ENCODE results near the gene MLPH.

Gene MLPH

DNA sequence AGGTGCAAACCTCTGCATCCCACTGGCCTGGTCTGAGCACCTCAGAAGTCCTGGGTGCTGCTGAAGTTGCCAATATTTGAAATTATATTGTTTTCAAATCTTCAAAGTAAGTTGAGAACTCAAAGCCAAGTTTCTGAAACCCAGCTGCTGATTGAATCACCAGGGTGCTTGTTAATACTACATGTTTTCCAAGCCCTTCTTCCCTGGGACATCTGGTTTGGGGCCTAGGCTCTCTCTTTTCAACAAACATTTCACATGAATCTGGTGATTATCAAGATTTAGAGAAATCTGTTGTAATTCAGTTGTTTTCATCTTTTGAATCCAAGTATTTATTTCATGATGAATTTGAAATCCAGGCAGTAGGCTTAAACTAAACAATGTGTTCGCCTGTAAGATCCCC is 24.4 kb downstream of the MLPH start:
- H3K27me3 ChIP-seq (ENCODE audit: control insufficient read depth, low read length): no peaks in the 10 kb centered on the region
- H3F3A ChIP-seq (ENCODE audit: control insufficient read depth, insufficient read depth): no peaks in the 10 kb centered on the region
- peaks cover 16% of the 10 kb centered on the region for H3K4me1 ChIP-seq (ENCODE audit: control insufficient read depth, low read length)
- no peaks in the 10 kb centered on the region for H3K79me2 ChIP-seq (ENCODE audit: control insufficient read depth, low read length)
- no peaks in the 10 kb centered on the region for H3K9me3 ChIP-seq (ENCODE audit: control insufficient read depth, insufficient read depth, low read length)
- H3K4me2 ChIP-seq (ENCODE audit: low read length): no peak overlapping the region
- H3K27ac ChIP-seq (ENCODE audit: low read depth, low read length): no peak overlapping the region
- no peaks in the 10 kb centered on the region for H4K20me1 ChIP-seq (ENCODE audit: control insufficient read depth, insufficient read depth, low read depth, low read length)
- H3K4me3 ChIP-seq (ENCODE audit: low read length): no peak overlapping the region
- no peaks in the 10 kb centered on the region for H3K36me3 ChIP-seq (ENCODE audit: control insufficient read depth, low read length)
- TF ChIP-seq EZH2phosphoT487 (IDR thresholded peaks at IDR 0.05; ENCODE audit: borderline replicate concordance, low read length): no peak
- TF ChIP-seq, protein P1, sequence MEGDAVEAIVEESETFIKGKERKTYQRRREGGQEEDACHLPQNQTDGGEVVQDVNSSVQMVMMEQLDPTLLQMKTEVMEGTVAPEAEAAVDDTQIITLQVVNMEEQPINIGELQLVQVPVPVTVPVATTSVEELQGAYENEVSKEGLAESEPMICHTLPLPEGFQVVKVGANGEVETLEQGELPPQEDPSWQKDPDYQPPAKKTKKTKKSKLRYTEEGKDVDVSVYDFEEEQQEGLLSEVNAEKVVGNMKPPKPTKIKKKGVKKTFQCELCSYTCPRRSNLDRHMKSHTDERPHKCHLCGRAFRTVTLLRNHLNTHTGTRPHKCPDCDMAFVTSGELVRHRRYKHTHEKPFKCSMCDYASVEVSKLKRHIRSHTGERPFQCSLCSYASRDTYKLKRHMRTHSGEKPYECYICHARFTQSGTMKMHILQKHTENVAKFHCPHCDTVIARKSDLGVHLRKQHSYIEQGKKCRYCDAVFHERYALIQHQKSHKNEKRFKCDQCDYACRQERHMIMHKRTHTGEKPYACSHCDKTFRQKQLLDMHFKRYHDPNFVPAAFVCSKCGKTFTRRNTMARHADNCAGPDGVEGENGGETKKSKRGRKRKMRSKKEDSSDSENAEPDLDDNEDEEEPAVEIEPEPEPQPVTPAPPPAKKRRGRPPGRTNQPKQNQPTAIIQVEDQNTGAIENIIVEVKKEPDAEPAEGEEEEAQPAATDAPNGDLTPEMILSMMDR (IDR thresholded peaks at IDR 0.05; ENCODE audit: low read depth, low read length, poor library complexity, severe bottlenecking): no peak
- H3K9me2 ChIP-seq (replicated peaks; ENCODE audit: control insufficient read depth, low read length): no peaks in the 10 kb centered on the region

DNA sequence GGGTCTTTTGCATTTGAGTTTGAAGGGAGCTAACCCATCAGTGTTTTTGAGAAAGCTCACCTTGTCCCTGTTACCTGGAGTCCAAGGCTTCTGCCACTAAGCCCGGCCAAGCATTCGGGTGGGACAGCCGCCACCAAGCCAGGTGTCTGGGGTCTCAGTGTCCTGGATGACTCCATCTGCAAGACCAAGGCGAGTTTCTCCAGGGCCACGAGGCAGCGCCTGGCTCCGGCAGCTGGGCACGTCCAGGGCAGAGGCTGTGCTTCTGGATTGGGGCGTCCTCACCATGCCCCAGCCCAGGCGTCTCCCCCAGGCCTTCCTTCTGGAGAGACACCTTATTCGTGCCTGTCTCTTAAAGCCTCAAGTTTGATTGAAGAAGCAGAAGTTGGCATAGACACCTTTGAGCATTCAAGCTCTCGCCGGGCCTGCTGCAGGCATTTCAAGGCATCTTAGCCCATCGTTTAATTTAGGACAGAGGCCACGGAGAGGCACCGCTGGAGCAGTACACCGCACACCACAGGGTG is 24.9 kb downstream of the MLPH start:
- peaks cover 16% of the 10 kb centered on the region for H3K4me1 ChIP-seq (ENCODE audit: control insufficient read depth, low read length)
- H3K4me2 ChIP-seq (ENCODE audit: low read length): no peak overlapping the region
- no peaks in the 10 kb centered on the region for H3F3A ChIP-seq (ENCODE audit: control insufficient read depth, insufficient read depth)
- H3K9me2 ChIP-seq (replicated peaks; ENCODE audit: control insufficient read depth, low read length): no peaks in the 10 kb centered on the region
- H3K27me3 ChIP-seq (ENCODE audit: control insufficient read depth, low read length): no peaks in the 10 kb centered on the region
- TF ChIP-seq EZH2phosphoT487 (IDR thresholded peaks at IDR 0.05; ENCODE audit: borderline replicate concordance, low read length): no peak
- TF ChIP-seq, protein P1 (IDR thresholded peaks at IDR 0.05; ENCODE audit: low read depth, low read length, poor library complexity, severe bottlenecking): no peak
- H3K27ac ChIP-seq (ENCODE audit: low read depth, low read length): no peak overlapping the region
- H3K9me3 ChIP-seq (ENCODE audit: control insufficient read depth, insufficient read depth, low read length): no peaks in the 10 kb centered on the region
- H3K4me3 ChIP-seq (ENCODE audit: low read length): no peak overlapping the region
- H3K36me3 ChIP-seq (ENCODE audit: control insufficient read depth, low read length): no peaks in the 10 kb centered on the region
- H4K20me1 ChIP-seq (ENCODE audit: control insufficient read depth, insufficient read depth, low read depth, low read length): no peaks in the 10 kb centered on the region
- H3K79me2 ChIP-seq (ENCODE audit: control insufficient read depth, low read length): no peaks in the 10 kb centered on the region

DNA sequence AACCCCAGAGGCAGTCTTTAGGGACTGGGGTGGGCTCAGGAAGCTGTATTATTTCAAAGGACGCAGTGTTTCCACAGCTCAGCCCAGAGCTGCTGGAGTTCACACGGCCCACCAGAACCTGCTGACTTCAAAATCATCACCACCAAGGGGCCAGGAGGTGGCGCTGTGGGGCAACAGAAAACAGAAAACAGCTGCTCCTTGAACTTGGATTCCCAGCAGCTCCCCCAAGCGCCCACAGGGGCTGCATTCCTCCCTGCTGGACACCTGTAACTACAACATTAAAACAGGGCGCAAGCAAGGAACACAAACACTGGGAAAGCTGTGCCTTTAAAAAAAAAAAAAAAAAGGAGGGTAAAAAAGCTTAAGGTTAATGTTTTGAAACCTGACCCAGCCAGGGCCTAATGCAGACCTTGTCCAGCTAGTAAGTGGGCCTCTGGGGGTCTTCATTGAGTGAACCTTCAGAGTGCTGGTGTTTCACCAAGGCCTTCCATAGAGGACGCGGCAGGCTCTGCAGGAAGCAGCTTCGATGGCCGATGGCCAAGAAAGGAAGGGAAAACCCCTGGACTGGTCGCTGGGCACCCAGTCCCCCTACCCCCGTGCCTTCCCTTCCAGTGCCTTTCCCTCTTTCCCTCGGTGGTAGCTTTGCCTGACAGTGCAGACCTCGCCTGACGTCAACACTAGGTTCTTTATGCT is 25.9 kb downstream of the MLPH start:
- Histone ChIP-seq H3K4me3 (ENCODE audit: low read length) (no peak overlapping the region), H4K20me1 (ENCODE audit: control insufficient read depth, insufficient read depth, low read depth, low read length) (no peaks in the 10 kb centered on the region), H3K27ac (ENCODE audit: low read depth, low read length) (no peak overlapping the region), H3K9me3 (ENCODE audit: control insufficient read depth, insufficient read depth, low read length) (no peaks in the 10 kb centered on the region), H3K27me3 (ENCODE audit: control insufficient read depth, low read length) (no peaks in the 10 kb centered on the region), H3K79me2 (ENCODE audit: control insufficient read depth, low read length) (no peaks in the 10 kb centered on the region), H3F3A (ENCODE audit: control insufficient read depth, insufficient read depth) (no peaks in the 10 kb centered on the region), H3K9me2 (replicated peaks; ENCODE audit: control insufficient read depth, low read length) (no peaks in the 10 kb centered on the region), H3K36me3 (ENCODE audit: control insufficient read depth, low read length) (no peaks in the 10 kb centered on the region), H3K4me1 (ENCODE audit: control insufficient read depth, low read length) (peaks cover 16% of the 10 kb centered on the region), H3K4me2 (ENCODE audit: low read length) (no peak overlapping the region)
- TF ChIP-seq EZH2phosphoT487 (IDR thresholded peaks at IDR 0.05; ENCODE audit: borderline replicate concordance, low read length): no peak
- TF ChIP-seq, protein P1 (IDR thresholded peaks at IDR 0.05; ENCODE audit: low read depth, low read length, poor library complexity, severe bottlenecking): peak; percentile 96
